ENCODE results near the gene LYPD3. TPM values are rescaled to one million over a fixed set of nuclear protein-coding genes. Genes with fewer than 3 reads are reported as not detected.

Gene LYPD3
- total and polyA plus RNA-seq, 2 donors (not counting 3 experiments of a cell fraction or from before 2014, with no cell fraction given), result 0.52 TPM; not detected in 1

GRCh38 chr19:43506629-43507028, 41.2 kb upstream of the LYPD3 start:
- Histone ChIP-seq H3K4me1 (ENCODE audit: control insufficient read depth, extremely low read depth, insufficient read depth, low read length) (peaks cover 11% of the 10 kb centered on the region), H3K4me3 (replicated peaks in 1 of 3; ENCODE audit: insufficient read depth in 1 of 3, low read depth in 1 of 3, low read length in 3 of 3) (no peak overlapping the region), H3K9me3 (replicated peaks; ENCODE audit: control insufficient read depth, insufficient read depth, low read length) (no peaks in the 10 kb centered on the region), H3K36me3 (ENCODE audit: control insufficient read depth in 2 of 2, extremely low read depth in 1 of 2, insufficient read depth in 2 of 2, low read length in 2 of 2) (peaks cover 0 to 11% of the 10 kb centered on the region in 2 experiments), H3K4me2 (ENCODE audit: insufficient read depth, low read length) (no peak overlapping the region), H3K27ac (ENCODE audit: insufficient read depth, low read depth, low read length) (no peak overlapping the region), H4K20me1 (replicated peaks; ENCODE audit: control insufficient read depth, extremely low read depth, insufficient read depth, low read length) (no peaks in the 10 kb centered on the region), H3K9me1 (replicated peaks; ENCODE audit: control insufficient read depth, extremely low read depth, insufficient read depth, low read length) (no peaks in the 10 kb centered on the region), H2AFZ (ENCODE audit: low read depth, low read length) (no peak overlapping the region), H3K79me2 (ENCODE audit: control insufficient read depth, insufficient read depth, low read length) (no peaks in the 10 kb centered on the region), H3K9ac (replicated peaks; ENCODE audit: extremely low read depth, insufficient read depth, low read length) (no peak overlapping the region), H3K27me3 (ENCODE audit: control insufficient read depth in 2 of 2, insufficient read depth in 2 of 2, low read length in 2 of 2) (no peaks in the 10 kb centered on the region)
- CTCF ChIA-PET, result interaction anchor here (4.4 kb wide), 1 partner anchor 59 kb away, joined by 26 read pairs; no protein-coding TSS in a partner anchor
- intact Hi-C loops (cut with micrococcal nuclease), result no loop called here
- no peak for FAIRE-seq
- TF ChIP-seq, protein P1, sequence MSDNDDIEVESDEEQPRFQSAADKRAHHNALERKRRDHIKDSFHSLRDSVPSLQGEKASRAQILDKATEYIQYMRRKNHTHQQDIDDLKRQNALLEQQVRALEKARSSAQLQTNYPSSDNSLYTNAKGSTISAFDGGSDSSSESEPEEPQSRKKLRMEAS (IDR thresholded peaks at IDR 0.05; ENCODE audit: insufficient read depth, insufficient read length), result no peak
- no peak for TF ChIP-seq GATA2 (IDR thresholded peaks at IDR 0.05; ENCODE audit: insufficient read depth, insufficient read length, low read depth, low read length)
- no peak for TF ChIP-seq CTCF (IDR thresholded peaks at IDR 0.05; ENCODE audit: extremely low read depth in 1 of 2, insufficient read depth in 1 of 2, low read depth in 1 of 2, low read length in 2 of 2)
- no peak for TF ChIP-seq POLR2A (IDR thresholded peaks at IDR 0.05; ENCODE audit: low read depth, low read length)
- no TSS peak for BruUV-seq (replicated peaks)
- DNase-seq (ENCODE audit: low read depth, low spot score), result no peak
- dilution Hi-C loops (cut with MboI; ENCODE audit: extremely low pct_ligation_motif_present, low sequenced_read_pairs), result no loop called here
- POLR2A ChIA-PET, result no interaction called here

DNA sequence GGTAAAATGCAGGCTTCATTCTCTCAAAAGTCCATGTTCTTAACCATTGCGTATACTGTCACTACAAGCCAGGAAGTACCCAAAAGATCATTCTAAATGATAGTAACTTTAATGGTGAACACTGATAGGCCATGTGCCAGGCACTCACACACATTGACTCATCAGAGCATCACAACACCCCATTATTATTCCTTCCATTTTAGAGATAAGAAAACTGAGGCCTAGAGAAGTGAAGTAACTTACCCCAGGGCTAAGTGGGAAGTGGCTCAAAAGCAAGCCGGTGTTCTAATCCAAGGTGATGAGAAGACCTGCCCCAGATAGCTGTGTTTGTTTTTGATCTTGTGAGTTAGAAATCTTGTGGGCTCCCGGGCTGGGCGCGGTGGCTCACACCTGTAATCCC, 40.5 kb upstream of the LYPD3 start:
- Histone ChIP-seq H4K20me1 (replicated peaks; ENCODE audit: control insufficient read depth, extremely low read depth, insufficient read depth, low read length) (no peaks in the 10 kb centered on the region), H3K4me3 (replicated peaks in 1 of 3; ENCODE audit: insufficient read depth in 1 of 3, low read depth in 1 of 3, low read length in 3 of 3) (no peak overlapping the region), H3K9ac (replicated peaks; ENCODE audit: extremely low read depth, insufficient read depth, low read length) (no peak overlapping the region), H3K9me1 (replicated peaks; ENCODE audit: control insufficient read depth, extremely low read depth, insufficient read depth, low read length) (no peaks in the 10 kb centered on the region), H3K36me3 (ENCODE audit: control insufficient read depth in 2 of 2, extremely low read depth in 1 of 2, insufficient read depth in 2 of 2, low read length in 2 of 2) (peaks cover 0 to 11% of the 10 kb centered on the region in 2 experiments), H2AFZ (ENCODE audit: low read depth, low read length) (no peak overlapping the region), H3K79me2 (ENCODE audit: control insufficient read depth, insufficient read depth, low read length) (no peaks in the 10 kb centered on the region), H3K4me2 (ENCODE audit: insufficient read depth, low read length) (no peak overlapping the region), H3K27ac (ENCODE audit: insufficient read depth, low read depth, low read length) (no peak overlapping the region), H3K9me3 (replicated peaks; ENCODE audit: control insufficient read depth, insufficient read depth, low read length) (no peaks in the 10 kb centered on the region), H3K4me1 (ENCODE audit: control insufficient read depth, extremely low read depth, insufficient read depth, low read length) (peaks cover 11% of the 10 kb centered on the region), H3K27me3 (ENCODE audit: control insufficient read depth in 2 of 2, insufficient read depth in 2 of 2, low read length in 2 of 2) (no peaks in the 10 kb centered on the region)
- POLR2A ChIA-PET, result no interaction called here
- no peak for TF ChIP-seq GATA2 (IDR thresholded peaks at IDR 0.05; ENCODE audit: insufficient read depth, insufficient read length, low read depth, low read length)
- no peak for TF ChIP-seq MYC (IDR thresholded peaks at IDR 0.05; ENCODE audit: low read depth, low read length)
- no peak for TF ChIP-seq JUN (IDR thresholded peaks at IDR 0.05; ENCODE audit: borderline replicate concordance, insufficient read depth, insufficient read length, low read depth)
- no peak for TF ChIP-seq EZH2 (IDR thresholded peaks at IDR 0.05; ENCODE audit: borderline replicate concordance, low read depth, low read length, severe bottlenecking)
- TF ChIP-seq POLR2A (IDR thresholded peaks at IDR 0.05; ENCODE audit: low read depth, low read length), result no peak
- TF ChIP-seq CTCF (IDR thresholded peaks at IDR 0.05; ENCODE audit: extremely low read depth in 1 of 2, insufficient read depth in 1 of 2, low read depth in 1 of 2, low read length in 2 of 2), result no peak
- no peak for TF ChIP-seq POLR2AphosphoS5 (IDR thresholded peaks at IDR 0.05; ENCODE audit: insufficient read depth, low read depth, low read length)
- intact Hi-C loops (cut with micrococcal nuclease) (loop anchor here (2.0 kb wide), 1 partner anchor 21 kb away; the partner anchor contains the start of gene ETHE1), dilution Hi-C loops (cut with MboI; ENCODE audit: extremely low pct_ligation_motif_present, low sequenced_read_pairs) (no loop called here)
- DNase-seq (ENCODE audit: low read depth, low spot score), result no peak
- no TSS peak for BruUV-seq (replicated peaks)
- FAIRE-seq, result no peak
- CTCF ChIA-PET, result interaction anchor here (0.8 to 3.0 kb wide), 3 partner anchors 11 to 60 kb away, joined by 3 to 47 read pairs (median 27); no protein-coding TSS in a partner anchor

All from endothelial cell of umbilical vein (primary cell).